Measurements from ENCODE around the gene CAPZB. TPM values are rescaled to one million over a fixed set of nuclear protein-coding genes. Genes with fewer than 3 reads are reported as not detected.

CAPZB gene
- total RNA-seq, 4 donors from 2014 or later, result 58.2 to 109 (median 96.7) TPM

DNA sequence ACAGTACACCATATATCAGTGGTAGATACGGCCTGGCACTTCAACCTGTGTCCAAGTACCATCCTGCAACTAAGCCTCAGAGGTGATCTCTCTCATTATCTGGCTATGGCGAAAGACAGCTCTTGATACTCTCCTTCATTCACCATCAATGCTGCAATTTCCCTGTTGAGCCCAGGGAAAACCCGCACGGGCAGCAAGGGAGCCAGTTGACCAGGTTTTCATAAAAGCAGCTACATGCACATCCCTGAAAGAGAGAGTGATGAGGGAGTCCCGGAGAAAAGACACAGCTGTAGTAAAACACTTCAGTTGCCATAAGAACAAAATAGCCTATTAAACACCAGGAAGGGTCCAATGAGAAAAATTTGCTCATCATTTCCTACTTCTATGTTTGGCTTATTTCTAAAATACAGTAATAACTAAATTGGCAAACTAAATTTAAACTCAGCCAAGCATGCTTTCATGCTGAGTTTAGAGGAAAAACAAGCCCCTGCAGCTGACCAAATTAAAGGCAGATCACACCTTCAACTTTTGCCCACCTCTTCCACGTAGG is 68.3 kb downstream of the CAPZB start:
- no peak for DNase-seq (ENCODE audit: low spot score in 2 of 2)
- peaks cover 0 to 23% (median 7%) of the 10 kb centered on the region in 3 donors for H3K36me3 ChIP-seq
- no peaks in the 10 kb centered on the region for H3K9me3 ChIP-seq
- no peak overlapping the region for H3K4me3 ChIP-seq
- WGBS, 2 donors, result 71 to 76% methylated on average over 6 of the region's 6 CpGs
- TF ChIP-seq, protein P1, sequence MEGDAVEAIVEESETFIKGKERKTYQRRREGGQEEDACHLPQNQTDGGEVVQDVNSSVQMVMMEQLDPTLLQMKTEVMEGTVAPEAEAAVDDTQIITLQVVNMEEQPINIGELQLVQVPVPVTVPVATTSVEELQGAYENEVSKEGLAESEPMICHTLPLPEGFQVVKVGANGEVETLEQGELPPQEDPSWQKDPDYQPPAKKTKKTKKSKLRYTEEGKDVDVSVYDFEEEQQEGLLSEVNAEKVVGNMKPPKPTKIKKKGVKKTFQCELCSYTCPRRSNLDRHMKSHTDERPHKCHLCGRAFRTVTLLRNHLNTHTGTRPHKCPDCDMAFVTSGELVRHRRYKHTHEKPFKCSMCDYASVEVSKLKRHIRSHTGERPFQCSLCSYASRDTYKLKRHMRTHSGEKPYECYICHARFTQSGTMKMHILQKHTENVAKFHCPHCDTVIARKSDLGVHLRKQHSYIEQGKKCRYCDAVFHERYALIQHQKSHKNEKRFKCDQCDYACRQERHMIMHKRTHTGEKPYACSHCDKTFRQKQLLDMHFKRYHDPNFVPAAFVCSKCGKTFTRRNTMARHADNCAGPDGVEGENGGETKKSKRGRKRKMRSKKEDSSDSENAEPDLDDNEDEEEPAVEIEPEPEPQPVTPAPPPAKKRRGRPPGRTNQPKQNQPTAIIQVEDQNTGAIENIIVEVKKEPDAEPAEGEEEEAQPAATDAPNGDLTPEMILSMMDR (IDR thresholded peaks at IDR 0.05), result no peak
- TF ChIP-seq EP300 (IDR thresholded peaks at IDR 0.05) (no peak), POLR2A (IDR thresholded peaks at IDR 0.05) (no peak)
- no peaks in the 10 kb centered on the region for H3K27me3 ChIP-seq
- no peak overlapping the region for H3K27ac ChIP-seq
- peaks cover 0 to 79% (median 17%) of the 10 kb centered on the region in 4 donors for H3K4me1 ChIP-seq

DNA sequence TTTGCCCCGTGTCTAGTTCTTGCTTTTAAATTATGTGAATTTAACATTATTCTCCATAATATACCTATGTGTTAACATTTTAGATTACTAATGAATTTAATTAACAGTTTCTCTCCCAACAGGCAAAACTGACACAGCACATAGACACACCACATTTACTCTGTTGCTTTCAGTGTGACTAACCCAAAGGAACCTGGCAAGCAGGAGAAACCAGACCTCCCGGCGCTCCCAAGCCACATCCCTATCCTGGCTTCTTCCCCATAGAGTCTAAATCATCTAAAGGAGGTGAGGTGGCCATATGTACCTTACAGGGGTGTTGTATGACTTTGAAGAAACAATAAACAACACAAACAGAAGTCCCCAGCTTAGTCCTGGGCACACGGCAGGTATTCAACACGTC is 69.2 kb downstream of the CAPZB start:
- H3K4me3 ChIP-seq, result no peak overlapping the region
- H3K27me3 ChIP-seq, result no peaks in the 10 kb centered on the region
- no peak overlapping the region for H3K27ac ChIP-seq
- H3K4me1 ChIP-seq, result peaks cover 0 to 73% (median 17%) of the 10 kb centered on the region in 4 donors
- no peak for DNase-seq (ENCODE audit: low spot score in 2 of 2)
- H3K9me3 ChIP-seq, result no peaks in the 10 kb centered on the region
- 90% methylated on average over 5 of the region's 5 CpGs for WGBS, 2 donors
- TF ChIP-seq, protein P1 (IDR thresholded peaks at IDR 0.05), result no peak
- TF ChIP-seq EP300 (IDR thresholded peaks at IDR 0.05) (no peak), POLR2A (IDR thresholded peaks at IDR 0.05) (no peak)
- peaks cover 0 to 23% (median 7%) of the 10 kb centered on the region in 3 donors for H3K36me3 ChIP-seq

DNA sequence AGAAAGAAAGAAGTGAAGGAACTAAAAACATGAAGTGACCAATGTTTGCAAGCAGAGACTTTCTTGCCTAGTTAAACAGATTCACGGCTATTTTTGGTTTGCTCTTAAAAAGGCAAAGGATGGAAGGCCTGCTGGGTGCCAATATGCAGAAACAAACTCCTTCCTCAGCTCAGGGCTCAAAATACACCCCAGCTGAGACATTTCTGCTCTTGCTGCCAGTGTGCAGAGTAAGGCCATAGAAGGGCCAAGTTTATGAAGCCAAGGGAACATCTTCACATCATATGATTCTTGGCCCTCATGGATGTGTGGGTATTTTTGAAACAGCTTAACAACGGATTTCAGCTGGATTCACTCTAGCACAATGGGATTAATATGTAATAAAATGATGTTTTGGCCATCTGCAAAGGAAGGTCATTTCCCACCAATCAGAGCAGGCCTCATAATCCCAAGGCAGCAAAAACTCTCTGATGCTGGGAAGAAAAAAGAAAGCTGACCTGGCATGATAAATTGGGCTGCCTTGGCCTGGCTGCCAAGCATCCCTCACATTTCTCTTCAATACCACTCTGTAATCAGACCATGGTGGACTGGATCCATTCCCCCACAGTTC is 70.7 kb downstream of the CAPZB start:
- DNase-seq (ENCODE audit: low spot score in 2 of 2), result no peak
- H3K4me1 ChIP-seq, result peaks cover 0 to 58% (median 16%) of the 10 kb centered on the region in 4 donors
- H3K27ac ChIP-seq, result peak overlapping the region in 3 of 4 donors; percentile 13 to 74 (median 60)
- H3K36me3 ChIP-seq, result peaks cover 0 to 21% (median 7%) of the 10 kb centered on the region in 3 donors
- 30 to 37% methylated on average over 2 of the region's 2 CpGs for WGBS, 2 donors
- H3K27me3 ChIP-seq, result no peaks in the 10 kb centered on the region
- H3K4me3 ChIP-seq, result no peak overlapping the region
- H3K9me3 ChIP-seq, result no peaks in the 10 kb centered on the region
- TF ChIP-seq, protein P1 (IDR thresholded peaks at IDR 0.05), result no peak
- TF ChIP-seq EP300 (IDR thresholded peaks at IDR 0.05) (peak in 1 of 2 donors; percentile 58), POLR2A (IDR thresholded peaks at IDR 0.05) (no peak)

GRCh38 chr1:19413999-19414398 is 71.3 kb downstream of the CAPZB start:
- Histone ChIP-seq H3K27me3 (no peaks in the 10 kb centered on the region), H3K9me3 (no peaks in the 10 kb centered on the region), H3K36me3 (peaks cover 0 to 15% (median 4%) of the 10 kb centered on the region in 3 donors), H3K4me3 (no peak overlapping the region), H3K27ac (peak overlapping the region in 2 of 4 donors; percentile 60 to 74), H3K4me1 (peaks cover 0 to 52% (median 16%) of the 10 kb centered on the region in 4 donors)
- TF ChIP-seq EP300 (IDR thresholded peaks at IDR 0.05), result no peak
- TF ChIP-seq, protein P1 (IDR thresholded peaks at IDR 0.05), result no peak
- no peak for TF ChIP-seq POLR2A (IDR thresholded peaks at IDR 0.05)
- WGBS, 2 donors, result 68 to 76% methylated on average over 12 of the region's 12 CpGs
- no peak for DNase-seq (ENCODE audit: low spot score in 2 of 2)

- TF ChIP-seq, protein P1 (IDR thresholded peaks at IDR 0.05), result no peak
- no peak for TF ChIP-seq EP300 (IDR thresholded peaks at IDR 0.05)
- TF ChIP-seq POLR2A (IDR thresholded peaks at IDR 0.05), result no peak
- no peak for DNase-seq (ENCODE audit: low spot score in 2 of 2)
- Histone ChIP-seq H3K4me3 (no peak overlapping the region), H3K27me3 (no peaks in the 10 kb centered on the region), H3K27ac (peak overlapping the region in 1 of 4 donors; percentile 74), H3K36me3 (peaks cover 0 to 5% (median 0%) of the 10 kb centered on the region in 3 donors), H3K9me3 (no peaks in the 10 kb centered on the region), H3K4me1 (peaks cover 0 to 44% (median 18%) of the 10 kb centered on the region in 4 donors)
- WGBS, 2 donors, result 88 to 91% methylated on average over 8 of the region's 8 CpGs
Measured at GRCh38 chr1:19412654-19413053, 72.7 kb downstream of the CAPZB start.
